OCI-LY7 (cell line): ENCODE data around the gene ZNF574. TPM values are rescaled to one million over a fixed set of nuclear protein-coding genes. Genes with fewer than 3 reads are reported as not detected.
"Not testable (repeated sequence)": the region's sequence is repeated elsewhere in the genome, so short reads cannot be mapped to it uniquely, and the experiment has no call there.

Experiments used
- BruUV-seq: library from RNA; stranded (reverse); fragments of 400-500 nt; replicated peaks from 2 replicates; lab custom pipeline; 2021; lab: Mats Ljungman, UMichigan
- CTCF ChIA-PET: fragments of 300-600 bp; sonication (Branson Sonifier 250); formaldehyde crosslinking; loops from one replicate; lab custom pipeline; 2022; ENCODE audit warnings: antibody characterized with exemption; ENCODE audit not compliant: unreplicated experiment; lab: Charles Lee
- POLR2A ChIA-PET: fragments of 300-600 bp; sonication (Branson Sonifier 250); formaldehyde crosslinking; loops from one replicate; lab custom pipeline; 2022; ENCODE audit warnings: antibody characterized with exemption; lab: Charles Lee
- DNase-seq: peaks from one replicate; pipeline ENCODE4 v3.0.0-alpha.2; 2015; ENCODE audit warnings: low spot score
- H2AFZ ChIP-seq: fragments of 200-600 bp; sonication (generic), shearing (Covaris generic); 2 replicates; pipeline ENCODE4 v1.6.1; 2014; ENCODE audit warnings: mild to moderate bottlenecking, antibody characterized with exemption, low read length, moderate library complexity
- H3K27ac ChIP-seq: fragments of 200-600 bp; sonication (generic); 2 replicates; pipeline ENCODE4 v1.5.1; 2014; ENCODE audit warnings: mixed run types, low read depth, mild to moderate bottlenecking, moderate library complexity, low read length, inconsistent platforms; ENCODE audit not compliant: poor library complexity, severe bottlenecking
- H3K36me3 ChIP-seq: fragments of 200-600 bp; sonication (generic); 2 replicates; pipeline ENCODE4 v1.6.1; 2014; ENCODE audit warnings: mild to moderate bottlenecking, antibody characterized with exemption, low read length, moderate library complexity, mixed read lengths; ENCODE audit not compliant: insufficient read depth
- H3K4me1 ChIP-seq: fragments of 200-600 bp; sonication (generic); 2 replicates; pipeline ENCODE4 v1.5.1; 2014; ENCODE audit warnings: mild to moderate bottlenecking, low read length; ENCODE audit not compliant: insufficient read depth, poor library complexity, severe bottlenecking
- H3K4me2 ChIP-seq: fragments of 200-600 bp; sonication (generic); 2 replicates; pipeline ENCODE4 v1.6.1; 2014; ENCODE audit warnings: mild to moderate bottlenecking, low read length
- H3K4me3 ChIP-seq: fragments of 200-600 bp; sonication (generic); 2 replicates; pipeline ENCODE4 v1.5.1; 2014; ENCODE audit warnings: mild to moderate bottlenecking, low read depth, low read length; ENCODE audit not compliant: poor library complexity, severe bottlenecking
- H3K79me2 ChIP-seq: fragments of 200-600 bp; sonication (generic); 2 replicates; pipeline ENCODE4 v1.6.1; 2016; ENCODE audit warnings: low read depth, mild to moderate bottlenecking, low read length, moderate library complexity, mixed read lengths; ENCODE audit not compliant: insufficient read depth
- H3K9me2 ChIP-seq: fragments of 200-600 bp; sonication (generic); 2 replicates; pipeline ENCODE4 v1.6.1; 2016; ENCODE audit warnings: mild to moderate bottlenecking, low read length, mixed read lengths; ENCODE audit not compliant: insufficient read depth
- H3K9me3 ChIP-seq: fragments of 200-600 bp; sonication (generic); 2 replicates; pipeline ENCODE4 v1.6.1; 2014; ENCODE audit warnings: mild to moderate bottlenecking, mixed run types, low read length, mixed read lengths
- H4K20me1 ChIP-seq: fragments of 200-600 bp; sonication (generic); 2 replicates; pipeline ENCODE4 v1.6.1; 2014; ENCODE audit warnings: mild to moderate bottlenecking, antibody characterized with exemption, low read length, moderate library complexity, mixed read lengths; ENCODE audit not compliant: insufficient read depth
- EZH2phosphoT487 ChIP-seq: fragments of 200-600 bp; sonication (generic); IDR thresholded peaks from 2 replicates; pipeline ENCODE4 v1.6.1; 2018; ENCODE audit warnings: low read depth, borderline replicate concordance, mild to moderate bottlenecking, mixed run types, antibody characterized with exemption, low read length, moderate library complexity, mixed read lengths
- intact Hi-C: fragments of 100-400 bp; cut with micrococcal nuclease; formaldehyde crosslinking; loops from one replicate; pipeline ENCODE4 v1.10.0; 2022; ENCODE audit not compliant: unreplicated experiment
- total RNA-seq, 2 experiments: library from RNA; depleted of rRNA in 1 of 2; stranded (reverse); fragments of >200 nt in 1 of 2; shearing (Covaris generic) in 1 of 2; gene quantifications; 2 replicates each; pipeline ENCODE4 v1.2.3, GENCODE V29; 2014 to 2022
- TF ChIP-seq, protein P1 (sequence below): fragments of 200-600 bp; sonication (generic); conservative IDR thresholded peaks from 2 replicates; pipeline ENCODE4 v1.5.1; 2014; ENCODE audit warnings: mild to moderate bottlenecking, antibody characterized with exemption, low read length, moderate library complexity, mixed read lengths

The ZNF574 gene
- total RNA-seq, 2 experiments from 2014 or later, result 14.5 to 29.3 TPM

DNA sequence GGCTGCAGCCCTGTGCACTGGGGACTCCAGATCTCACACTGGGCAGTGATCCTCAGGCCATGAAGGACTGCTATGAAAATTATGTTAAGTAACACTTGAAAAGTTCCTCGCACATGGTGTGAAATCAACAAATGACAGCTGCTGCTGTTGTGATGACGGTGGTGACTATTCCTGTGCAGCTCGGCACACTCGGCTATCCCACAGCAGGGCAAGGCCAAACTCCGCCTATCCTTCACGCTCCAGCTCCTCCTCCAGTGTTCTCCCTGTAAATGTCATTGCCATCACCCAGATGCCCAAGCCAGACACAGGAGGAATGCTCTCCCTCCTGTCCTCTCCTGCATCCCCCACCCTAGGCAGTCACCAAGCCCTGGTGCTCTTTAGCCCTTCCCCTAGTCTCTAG is 37.3 kb upstream of the ZNF574 start:
- H2AFZ ChIP-seq, result no peak overlapping the region
- CTCF ChIA-PET, result no interaction called here
- no peaks in the 10 kb centered on the region for H3K9me3 ChIP-seq
- POLR2A ChIA-PET, result no interaction called here
- H3K4me3 ChIP-seq, result no peak overlapping the region
- no TSS peak for BruUV-seq
- no peak overlapping the region for H3K27ac ChIP-seq
- no peaks in the 10 kb centered on the region for H3K36me3 ChIP-seq
- no peak for DNase-seq
- intact Hi-C loops, result no loop called here
- H3K79me2 ChIP-seq, result no peaks in the 10 kb centered on the region
- no peaks in the 10 kb centered on the region for H3K9me2 ChIP-seq
- no peaks in the 10 kb centered on the region for H4K20me1 ChIP-seq
- H3K4me2 ChIP-seq, result no peak overlapping the region
- H3K4me1 ChIP-seq, result peaks cover 4% of the 10 kb centered on the region
- TF ChIP-seq EZH2phosphoT487, result no peak
- TF ChIP-seq, protein P1, sequence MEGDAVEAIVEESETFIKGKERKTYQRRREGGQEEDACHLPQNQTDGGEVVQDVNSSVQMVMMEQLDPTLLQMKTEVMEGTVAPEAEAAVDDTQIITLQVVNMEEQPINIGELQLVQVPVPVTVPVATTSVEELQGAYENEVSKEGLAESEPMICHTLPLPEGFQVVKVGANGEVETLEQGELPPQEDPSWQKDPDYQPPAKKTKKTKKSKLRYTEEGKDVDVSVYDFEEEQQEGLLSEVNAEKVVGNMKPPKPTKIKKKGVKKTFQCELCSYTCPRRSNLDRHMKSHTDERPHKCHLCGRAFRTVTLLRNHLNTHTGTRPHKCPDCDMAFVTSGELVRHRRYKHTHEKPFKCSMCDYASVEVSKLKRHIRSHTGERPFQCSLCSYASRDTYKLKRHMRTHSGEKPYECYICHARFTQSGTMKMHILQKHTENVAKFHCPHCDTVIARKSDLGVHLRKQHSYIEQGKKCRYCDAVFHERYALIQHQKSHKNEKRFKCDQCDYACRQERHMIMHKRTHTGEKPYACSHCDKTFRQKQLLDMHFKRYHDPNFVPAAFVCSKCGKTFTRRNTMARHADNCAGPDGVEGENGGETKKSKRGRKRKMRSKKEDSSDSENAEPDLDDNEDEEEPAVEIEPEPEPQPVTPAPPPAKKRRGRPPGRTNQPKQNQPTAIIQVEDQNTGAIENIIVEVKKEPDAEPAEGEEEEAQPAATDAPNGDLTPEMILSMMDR, result no peak

GRCh38 chr19:42040031-42040430 is 35.9 kb upstream of the ZNF574 start:
- H3K4me1 ChIP-seq, result no peaks in the 10 kb centered on the region
- no peak overlapping the region for H2AFZ ChIP-seq
- H3K36me3 ChIP-seq, result no peaks in the 10 kb centered on the region
- no TSS peak for BruUV-seq
- no peaks in the 10 kb centered on the region for H3K79me2 ChIP-seq
- TF ChIP-seq, protein P1, result no peak
- no peak for TF ChIP-seq EZH2phosphoT487
- no peak for DNase-seq
- H3K9me2 ChIP-seq, result no peaks in the 10 kb centered on the region
- no peaks in the 10 kb centered on the region for H4K20me1 ChIP-seq
- CTCF ChIA-PET, result no interaction called here
- POLR2A ChIA-PET, result no interaction called here
- H3K4me2 ChIP-seq, result no peak overlapping the region
- H3K4me3 ChIP-seq, result no peak overlapping the region
- intact Hi-C loops, result no loop called here
- no peak overlapping the region for H3K27ac ChIP-seq
- no peaks in the 10 kb centered on the region for H3K9me3 ChIP-seq

GRCh38 chr19:42040491-42040890 is 35.5 kb upstream of the ZNF574 start:
- H3K4me2 ChIP-seq, BruUV-seq, CTCF ChIA-PET, H3K27ac ChIP-seq, H3K4me3 ChIP-seq, DNase-seq, H3K9me3 ChIP-seq, H2AFZ ChIP-seq, H4K20me1 ChIP-seq, H3K9me2 ChIP-seq, H3K4me1 ChIP-seq, H3K36me3 ChIP-seq, POLR2A ChIA-PET, intact Hi-C loops, H3K79me2 ChIP-seq: not testable (repeated sequence)
